Measurements from ENCODE around the gene TUBB4A.

TUBB4A gene

GRCh38 chr19:6478815-6479214, 23.3 kb downstream of the TUBB4A start:
- H3K4me1 ChIP-seq (ENCODE audit: control insufficient read depth, insufficient read depth, low read depth, low read length): peaks cover 32% of the 10 kb centered on the region
- H2BK5ac ChIP-seq (ENCODE audit: low read depth, low read length, poor library complexity, severe bottlenecking): no peak overlapping the region
- H3K18ac ChIP-seq (ENCODE audit: low read depth in 1 of 2, low read length in 2 of 2): no peak overlapping the region
- no peak overlapping the region for H3K4ac ChIP-seq (ENCODE audit: low read depth in 1 of 2, low read length in 2 of 2)
- no peak overlapping the region for H2BK120ac ChIP-seq (ENCODE audit: low read depth, low read length)
- no peak overlapping the region for H4K91ac ChIP-seq (ENCODE audit: low read length)
- no peaks in the 10 kb centered on the region for H3K9me3 ChIP-seq (ENCODE audit: control insufficient read depth, low read length)
- H3K36me3 ChIP-seq (ENCODE audit: control insufficient read depth in 1 of 2, insufficient read depth in 2 of 2, low read depth in 1 of 2, low read length in 2 of 2): no peaks in the 10 kb centered on the region
- no peak overlapping the region for H4K8ac ChIP-seq (ENCODE audit: low read length)
- WGBS: 82% methylated on average over 13 of the region's 13 CpGs
- H2AK5ac ChIP-seq (ENCODE audit: low read length, severe bottlenecking): no peak overlapping the region
- peaks cover 19 to 72% of the 10 kb centered on the region in 2 experiments for H3K27me3 ChIP-seq (ENCODE audit: control insufficient read depth in 1 of 2, insufficient read depth in 1 of 2, low read length in 2 of 2)
- no peak overlapping the region for H2BK15ac ChIP-seq (ENCODE audit: low read depth, poor library complexity, severe bottlenecking)
- no peaks in the 10 kb centered on the region for H3K79me1 ChIP-seq (replicated peaks; ENCODE audit: low read length, poor library complexity, severe bottlenecking)
- H3K27ac ChIP-seq (ENCODE audit: low read length, poor library complexity, severe bottlenecking): no peak overlapping the region
- DNase-seq: no peak
- no peak overlapping the region for H3K14ac ChIP-seq (ENCODE audit: low read length in 2 of 2)
- no peak overlapping the region for H3K4me2 ChIP-seq (ENCODE audit: low read length, poor library complexity, severe bottlenecking)
- H2BK12ac ChIP-seq (ENCODE audit: low read length in 2 of 2): no peak overlapping the region
- no peak overlapping the region for H3K23ac ChIP-seq (ENCODE audit: low read length in 2 of 2)
- no peak overlapping the region for H2AFZ ChIP-seq (ENCODE audit: low read depth, low read length)
- H3K4me3 ChIP-seq (ENCODE audit: insufficient read depth in 1 of 2, low read depth in 1 of 2, low read length in 2 of 2): no peak overlapping the region
- no peak overlapping the region for H3K9ac ChIP-seq (ENCODE audit: low read length)

- Histone ChIP-seq H3K79me1 (replicated peaks; ENCODE audit: low read length, poor library complexity, severe bottlenecking) (no peaks in the 10 kb centered on the region), H2BK15ac (ENCODE audit: low read depth, poor library complexity, severe bottlenecking) (no peak overlapping the region), H2BK12ac (ENCODE audit: low read length in 2 of 2) (no peak overlapping the region), H3K9ac (ENCODE audit: low read length) (no peak overlapping the region), H3K27ac (ENCODE audit: low read length, poor library complexity, severe bottlenecking) (no peak overlapping the region), H3K14ac (ENCODE audit: low read length in 2 of 2) (no peak overlapping the region), H4K91ac (ENCODE audit: low read length) (no peak overlapping the region), H3K36me3 (ENCODE audit: control insufficient read depth in 1 of 2, insufficient read depth in 2 of 2, low read depth in 1 of 2, low read length in 2 of 2) (no peaks in the 10 kb centered on the region), H3K27me3 (ENCODE audit: control insufficient read depth in 1 of 2, insufficient read depth in 1 of 2, low read length in 2 of 2) (peaks cover 19 to 64% of the 10 kb centered on the region in 2 experiments), H2BK120ac (ENCODE audit: low read depth, low read length) (no peak overlapping the region), H3K4ac (ENCODE audit: low read depth in 1 of 2, low read length in 2 of 2) (no peak overlapping the region), H3K18ac (ENCODE audit: low read depth in 1 of 2, low read length in 2 of 2) (no peak overlapping the region), H3K4me3 (ENCODE audit: insufficient read depth in 1 of 2, low read depth in 1 of 2, low read length in 2 of 2) (peak overlapping the region in 1 of 2 experiments; percentile 34), H4K8ac (ENCODE audit: low read length) (no peak overlapping the region), H2BK5ac (ENCODE audit: low read depth, low read length, poor library complexity, severe bottlenecking) (no peak overlapping the region), H2AK5ac (ENCODE audit: low read length, severe bottlenecking) (no peak overlapping the region), H3K23ac (ENCODE audit: low read length in 2 of 2) (no peak overlapping the region), H3K9me3 (ENCODE audit: control insufficient read depth, low read length) (no peaks in the 10 kb centered on the region), H2AFZ (ENCODE audit: low read depth, low read length) (no peak overlapping the region), H3K4me1 (ENCODE audit: control insufficient read depth, insufficient read depth, low read depth, low read length) (peaks cover 32% of the 10 kb centered on the region), H3K4me2 (ENCODE audit: low read length, poor library complexity, severe bottlenecking) (peak overlapping the region; percentile 61)
- no peak for DNase-seq
- WGBS: 41% methylated on average over 21 of the region's 29 CpGs
Observed at GRCh38 chr19:6476896-6477431, 25.1 kb downstream of the TUBB4A start.

GRCh38 chr19:6476155-6476895, 25.8 kb downstream of the TUBB4A start:
- Histone ChIP-seq H3K9ac (ENCODE audit: low read length) (no peak overlapping the region), H3K4ac (ENCODE audit: low read depth in 1 of 2, low read length in 2 of 2) (no peak overlapping the region), H2BK12ac (ENCODE audit: low read length in 2 of 2) (no peak overlapping the region), H3K4me3 (ENCODE audit: insufficient read depth in 1 of 2, low read depth in 1 of 2, low read length in 2 of 2) (peak overlapping the region in 1 of 2 experiments; percentile 34), H3K9me3 (ENCODE audit: control insufficient read depth, low read length) (no peaks in the 10 kb centered on the region), H2BK15ac (ENCODE audit: low read depth, poor library complexity, severe bottlenecking) (no peak overlapping the region), H3K79me1 (replicated peaks; ENCODE audit: low read length, poor library complexity, severe bottlenecking) (no peaks in the 10 kb centered on the region), H3K4me1 (ENCODE audit: control insufficient read depth, insufficient read depth, low read depth, low read length) (peaks cover 25% of the 10 kb centered on the region), H3K23ac (ENCODE audit: low read length in 2 of 2) (no peak overlapping the region), H3K14ac (ENCODE audit: low read length in 2 of 2) (no peak overlapping the region), H2BK120ac (ENCODE audit: low read depth, low read length) (no peak overlapping the region), H3K18ac (ENCODE audit: low read depth in 1 of 2, low read length in 2 of 2) (no peak overlapping the region), H4K8ac (ENCODE audit: low read length) (no peak overlapping the region), H2AK5ac (ENCODE audit: low read length, severe bottlenecking) (no peak overlapping the region), H2BK5ac (ENCODE audit: low read depth, low read length, poor library complexity, severe bottlenecking) (no peak overlapping the region), H3K27me3 (ENCODE audit: control insufficient read depth in 1 of 2, insufficient read depth in 1 of 2, low read length in 2 of 2) (peaks cover 19 to 60% of the 10 kb centered on the region in 2 experiments), H2AFZ (ENCODE audit: low read depth, low read length) (no peak overlapping the region), H3K4me2 (ENCODE audit: low read length, poor library complexity, severe bottlenecking) (peak overlapping the region; percentile 61), H3K36me3 (ENCODE audit: control insufficient read depth in 1 of 2, insufficient read depth in 2 of 2, low read depth in 1 of 2, low read length in 2 of 2) (no peaks in the 10 kb centered on the region), H4K91ac (ENCODE audit: low read length) (no peak overlapping the region), H3K27ac (ENCODE audit: low read length, poor library complexity, severe bottlenecking) (no peak overlapping the region)
- WGBS: 3% methylated on average over 33 of the region's 33 CpGs
- DNase-seq: peak; percentile 53

GRCh38 chr19:6475321-6476108, 26.6 kb downstream of the TUBB4A start:
- H4K91ac ChIP-seq (ENCODE audit: low read length): peak overlapping the region; percentile 35
- H4K8ac ChIP-seq (ENCODE audit: low read length): no peak overlapping the region
- 8% methylated on average over 44 of the region's 52 CpGs for WGBS
- peak overlapping the region; percentile 48 for H3K4me2 ChIP-seq (ENCODE audit: low read length, poor library complexity, severe bottlenecking)
- DNase-seq: no peak
- no peak overlapping the region for H3K18ac ChIP-seq (ENCODE audit: low read depth in 1 of 2, low read length in 2 of 2)
- H2BK12ac ChIP-seq (ENCODE audit: low read length in 2 of 2): no peak overlapping the region
- H3K27ac ChIP-seq (ENCODE audit: low read length, poor library complexity, severe bottlenecking): no peak overlapping the region
- no peaks in the 10 kb centered on the region for H3K36me3 ChIP-seq (ENCODE audit: control insufficient read depth in 1 of 2, insufficient read depth in 2 of 2, low read depth in 1 of 2, low read length in 2 of 2)
- no peak overlapping the region for H3K14ac ChIP-seq (ENCODE audit: low read length in 2 of 2)
- no peak overlapping the region for H2BK5ac ChIP-seq (ENCODE audit: low read depth, low read length, poor library complexity, severe bottlenecking)
- H3K4me1 ChIP-seq (ENCODE audit: control insufficient read depth, insufficient read depth, low read depth, low read length): peaks cover 21% of the 10 kb centered on the region
- H2AFZ ChIP-seq (ENCODE audit: low read depth, low read length): no peak overlapping the region
- no peak overlapping the region for H2AK5ac ChIP-seq (ENCODE audit: low read length, severe bottlenecking)
- no peak overlapping the region for H2BK15ac ChIP-seq (ENCODE audit: low read depth, poor library complexity, severe bottlenecking)
- H3K23ac ChIP-seq (ENCODE audit: low read length in 2 of 2): no peak overlapping the region
- H3K4me3 ChIP-seq (ENCODE audit: insufficient read depth in 1 of 2, low read depth in 1 of 2, low read length in 2 of 2): no peak overlapping the region
- peaks cover 19 to 59% of the 10 kb centered on the region in 2 experiments for H3K27me3 ChIP-seq (ENCODE audit: control insufficient read depth in 1 of 2, insufficient read depth in 1 of 2, low read length in 2 of 2)
- no peak overlapping the region for H3K9ac ChIP-seq (ENCODE audit: low read length)
- H3K9me3 ChIP-seq (ENCODE audit: control insufficient read depth, low read length): no peaks in the 10 kb centered on the region
- no peaks in the 10 kb centered on the region for H3K79me1 ChIP-seq (replicated peaks; ENCODE audit: low read length, poor library complexity, severe bottlenecking)
- no peak overlapping the region for H3K4ac ChIP-seq (ENCODE audit: low read depth in 1 of 2, low read length in 2 of 2)
- no peak overlapping the region for H2BK120ac ChIP-seq (ENCODE audit: low read depth, low read length)
